ENCODE data around the gene FBRSL1. TPM values are rescaled to one million over a fixed set of nuclear protein-coding genes. Genes with fewer than 3 reads are reported as not detected.
A peak's percentile ranks its signal among the peaks of the same experiment; 100 is the strongest.

The FBRSL1 gene
- total RNA-seq, 1 donor from 2014 or later = 43.7 TPM

- DNase-seq (ENCODE audit: low spot score) = no peak
- intact Hi-C loops (cut with DNase I) = no loop called here
Measured at GRCh38 chr12:132479938-132480622, 9.9 kb upstream of the FBRSL1 start.

GRCh38 chr12:132480623-132481132 is 9.3 kb upstream of the FBRSL1 start:
- intact Hi-C loops (cut with DNase I) = no loop called here
- ATAC-seq (no peak), DNase-seq (ENCODE audit: low spot score) (no peak)

More at GRCh38 chr12:132479938-132480622, 9.9 kb upstream of the FBRSL1 start:
- ATAC-seq = no peak

GRCh38 chr12:132481345-132481744 is 8.6 kb upstream of the FBRSL1 start:
- ATAC-seq (no peak), DNase-seq (ENCODE audit: low spot score) (no peak)
- intact Hi-C loops (cut with DNase I) = no loop called here

- intact Hi-C loops (cut with DNase I) = no loop called here
- no peak for DNase-seq (ENCODE audit: low spot score)
- ATAC-seq = no peak
Measured at GRCh38 chr12:132481771-132482745, 7.9 kb upstream of the FBRSL1 start.

- intact Hi-C loops (cut with DNase I) = no loop called here
- DNase-seq (ENCODE audit: low spot score) = no peak
- ATAC-seq = no peak
Measured at GRCh38 chr12:132482771-132483170, 7.2 kb upstream of the FBRSL1 start.

GRCh38 chr12:132483208-132483607 is 6.7 kb upstream of the FBRSL1 start:
- intact Hi-C loops (cut with DNase I) = no loop called here

GRCh38 chr12:132483612-132484011 is 6.3 kb upstream of the FBRSL1 start:
- intact Hi-C loops (cut with DNase I) = no loop called here
- DNase-seq (ENCODE audit: low spot score) = no peak
- ATAC-seq = no peak

More at GRCh38 chr12:132483208-132483607, 6.7 kb upstream of the FBRSL1 start:
- DNase-seq (ENCODE audit: low spot score) = no peak
- ATAC-seq = no peak

GRCh38 chr12:132484183-132484890 is 5.6 kb upstream of the FBRSL1 start:
- DNase-seq (ENCODE audit: low spot score) (no peak), ATAC-seq (no peak)
- intact Hi-C loops (cut with DNase I) = no loop called here

- intact Hi-C loops (cut with DNase I) = no loop called here
- DNase-seq (ENCODE audit: low spot score) = no peak
- no peak for ATAC-seq
Measured at GRCh38 chr12:132484891-132485441, 5.0 kb upstream of the FBRSL1 start.

- no peak for ATAC-seq
Measured at GRCh38 chr12:132485619-132486018, 4.3 kb upstream of the FBRSL1 start.

GRCh38 chr12:132486168-132486567 is 3.8 kb upstream of the FBRSL1 start:
- ATAC-seq = no peak
- no peak for DNase-seq (ENCODE audit: low spot score)
- intact Hi-C loops (cut with DNase I) = no loop called here

More at GRCh38 chr12:132485619-132486018, 4.3 kb upstream of the FBRSL1 start:
- intact Hi-C loops (cut with DNase I) = no loop called here
- DNase-seq (ENCODE audit: low spot score) = no peak

- intact Hi-C loops (cut with DNase I) = no loop called here
Measured at GRCh38 chr12:132486576-132486975, 3.4 kb upstream of the FBRSL1 start.

GRCh38 chr12:132487311-132487741 is 2.6 kb upstream of the FBRSL1 start:
- intact Hi-C loops (cut with DNase I) = no loop called here

More at GRCh38 chr12:132486576-132486975, 3.4 kb upstream of the FBRSL1 start:
- DNase-seq (ENCODE audit: low spot score) (no peak), ATAC-seq (no peak)

GRCh38 chr12:132488127-132489077 is 1.5 kb upstream of the FBRSL1 start:
- DNase-seq (ENCODE audit: low spot score) (no peak), ATAC-seq (peak; percentile 27)
- intact Hi-C loops (cut with DNase I) = no loop called here

More at GRCh38 chr12:132487311-132487741, 2.6 kb upstream of the FBRSL1 start:
- DNase-seq (ENCODE audit: low spot score) = no peak
- ATAC-seq = no peak

- peak; percentile 75 for DNase-seq (ENCODE audit: low spot score)
- intact Hi-C loops (cut with DNase I) = no loop called here
- peak; percentile 16 for ATAC-seq
Measured at GRCh38 chr12:132489078-132489601, 811 bp upstream of the FBRSL1 start.

- no peak for DNase-seq (ENCODE audit: low spot score)
- intact Hi-C loops (cut with DNase I) = no loop called here
- no peak for ATAC-seq
Measured at GRCh38 chr12:132490422-132491137, 629 bp downstream of the FBRSL1 start.

GRCh38 chr12:132491138-132491663 is 1.2 kb downstream of the FBRSL1 start:
- DNase-seq (ENCODE audit: low spot score) = no peak
- no peak for ATAC-seq
- intact Hi-C loops (cut with DNase I) = no loop called here
